HG03432 (cell line): ENCODE data around the gene OBSCN.

Experiments
- ATAC-seq: cut with Tn5 transposase; IDR thresholded peaks from one replicate; pipeline ENCODE4 v1.9.1; 2021; ENCODE audit warnings: mild to moderate bottlenecking, moderate library complexity; ENCODE audit not compliant: unreplicated experiment

The OBSCN gene

DNA sequence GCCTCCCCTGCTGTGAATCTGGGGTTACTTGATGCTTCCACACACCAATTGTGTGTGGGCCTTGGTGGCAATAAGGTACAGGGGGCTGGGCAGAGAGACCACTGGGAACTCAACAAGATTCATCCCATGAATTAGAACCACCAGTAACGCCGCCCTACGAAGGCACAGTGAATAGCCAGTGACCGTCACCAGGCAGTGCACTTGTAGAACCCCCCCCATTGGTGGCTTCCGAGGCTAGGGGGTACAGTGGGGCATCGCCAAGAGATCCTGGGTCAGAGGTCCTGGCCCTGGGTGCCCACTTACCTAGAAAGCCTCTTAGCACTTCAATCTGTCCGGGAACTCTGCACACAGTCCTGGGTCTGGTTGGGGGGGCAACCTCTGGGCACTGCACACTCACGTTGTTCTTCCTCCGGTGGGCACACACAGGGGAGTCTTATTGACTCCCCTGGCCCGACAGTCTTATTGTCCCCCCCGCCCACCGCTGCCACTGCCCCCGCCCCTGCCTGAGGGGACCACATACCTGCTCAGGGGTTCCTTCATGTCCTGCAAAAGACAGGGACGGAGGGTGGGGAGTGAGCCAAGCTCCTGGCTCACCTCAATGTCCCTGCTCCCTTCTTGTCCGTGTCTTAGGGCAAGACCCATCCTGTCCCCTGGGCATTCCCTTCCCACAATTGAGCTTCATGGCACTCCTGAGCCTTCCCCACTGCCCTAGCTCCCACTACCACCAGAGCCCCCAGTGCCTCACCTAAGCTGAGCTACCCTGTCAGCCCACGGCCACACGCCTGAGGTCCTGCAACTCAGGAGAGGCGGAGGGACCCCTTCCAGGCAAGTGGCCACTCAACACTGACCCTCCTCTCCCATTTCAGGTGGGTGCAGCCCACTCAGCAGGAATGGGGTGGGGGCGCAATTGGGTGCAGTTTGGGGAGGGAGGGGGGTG, 201.3 kb downstream of the OBSCN start:
- no peak for ATAC-seq

- ATAC-seq: no peak
Measured at GRCh38 chr1:228410015-228410414, 202.2 kb downstream of the OBSCN start.

DNA sequence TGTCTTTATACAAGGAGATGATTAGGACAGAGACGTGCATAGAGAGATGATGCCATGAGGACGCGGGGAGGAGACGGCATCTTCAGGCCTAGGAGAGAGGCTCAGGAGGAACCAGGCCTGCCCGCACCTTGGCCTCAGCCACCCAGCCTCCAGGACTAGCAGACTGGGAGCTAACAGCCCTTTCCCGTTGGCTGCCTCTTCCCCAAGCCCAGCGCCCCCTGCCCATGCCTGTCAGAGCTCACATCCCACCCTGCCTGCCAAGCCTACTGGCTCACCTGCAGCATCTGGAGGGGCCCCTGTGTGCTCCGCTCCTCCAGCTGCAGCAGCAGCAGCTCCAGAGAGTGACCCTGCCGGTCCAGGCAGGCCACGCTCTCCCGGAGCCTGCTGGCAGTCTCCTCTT, 202.8 kb downstream of the OBSCN start:
- no peak for ATAC-seq

DNA sequence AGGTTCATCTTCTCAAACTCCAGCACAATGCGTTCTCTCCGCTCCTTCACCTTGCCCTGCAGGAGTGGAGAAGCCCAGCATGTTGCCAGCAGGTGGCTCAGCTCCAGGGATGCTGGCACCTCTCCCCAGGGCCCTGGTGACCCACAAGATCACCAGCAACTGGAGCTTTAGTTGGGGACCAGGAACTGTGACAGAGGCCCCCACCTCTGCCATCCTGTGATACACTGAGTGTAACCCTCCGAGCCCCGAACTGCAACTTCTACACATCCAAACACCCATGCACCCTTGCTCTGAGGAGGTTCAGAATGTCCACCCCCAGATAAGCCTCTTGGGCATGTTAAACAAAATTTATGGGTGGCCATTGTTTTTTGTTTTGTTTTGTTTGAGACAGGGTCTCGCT, 203.3 kb downstream of the OBSCN start:
- no peak for ATAC-seq

DNA sequence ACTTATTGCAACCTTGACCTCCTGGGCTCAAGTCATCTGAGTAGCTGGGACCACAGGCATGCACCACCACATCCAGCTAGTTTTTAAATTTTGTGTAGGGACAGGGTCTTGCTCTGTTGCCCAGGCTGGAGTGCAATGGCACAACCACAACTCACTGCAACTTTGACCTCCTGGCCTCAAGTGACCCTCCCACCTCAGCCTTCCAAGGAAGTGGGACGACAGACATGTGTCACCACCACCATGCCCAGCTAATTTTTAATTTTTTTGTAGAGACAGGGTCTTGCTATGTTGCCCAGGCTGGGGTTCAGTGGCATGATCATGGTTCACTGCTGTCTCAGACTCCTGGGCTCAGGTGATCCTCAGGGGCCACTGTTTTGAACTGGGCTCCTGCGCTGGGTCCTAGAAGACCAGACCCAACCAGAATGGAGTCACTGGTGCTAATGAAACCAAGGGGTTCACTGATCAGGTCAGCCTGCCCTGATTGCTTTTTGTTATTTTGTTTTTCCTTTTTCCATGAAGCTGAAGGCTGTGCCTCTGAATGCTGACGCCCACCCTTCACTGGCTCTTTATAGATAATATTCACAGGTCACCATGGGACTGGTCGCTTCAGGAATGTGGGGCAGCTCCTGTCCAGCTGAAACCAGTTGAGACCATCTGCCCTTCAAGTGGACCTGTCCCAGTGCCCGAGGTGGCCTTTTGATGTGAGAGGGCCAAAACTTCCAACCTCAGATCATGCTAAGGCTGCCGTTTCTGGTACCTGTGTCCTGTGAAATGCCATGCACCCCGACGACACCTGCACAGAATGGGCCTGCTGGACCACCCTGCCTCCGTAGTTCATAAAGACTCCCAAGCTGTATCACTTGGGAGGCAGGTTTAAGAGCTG, 203.9 kb downstream of the OBSCN start:
- ATAC-seq: no peak

DNA sequence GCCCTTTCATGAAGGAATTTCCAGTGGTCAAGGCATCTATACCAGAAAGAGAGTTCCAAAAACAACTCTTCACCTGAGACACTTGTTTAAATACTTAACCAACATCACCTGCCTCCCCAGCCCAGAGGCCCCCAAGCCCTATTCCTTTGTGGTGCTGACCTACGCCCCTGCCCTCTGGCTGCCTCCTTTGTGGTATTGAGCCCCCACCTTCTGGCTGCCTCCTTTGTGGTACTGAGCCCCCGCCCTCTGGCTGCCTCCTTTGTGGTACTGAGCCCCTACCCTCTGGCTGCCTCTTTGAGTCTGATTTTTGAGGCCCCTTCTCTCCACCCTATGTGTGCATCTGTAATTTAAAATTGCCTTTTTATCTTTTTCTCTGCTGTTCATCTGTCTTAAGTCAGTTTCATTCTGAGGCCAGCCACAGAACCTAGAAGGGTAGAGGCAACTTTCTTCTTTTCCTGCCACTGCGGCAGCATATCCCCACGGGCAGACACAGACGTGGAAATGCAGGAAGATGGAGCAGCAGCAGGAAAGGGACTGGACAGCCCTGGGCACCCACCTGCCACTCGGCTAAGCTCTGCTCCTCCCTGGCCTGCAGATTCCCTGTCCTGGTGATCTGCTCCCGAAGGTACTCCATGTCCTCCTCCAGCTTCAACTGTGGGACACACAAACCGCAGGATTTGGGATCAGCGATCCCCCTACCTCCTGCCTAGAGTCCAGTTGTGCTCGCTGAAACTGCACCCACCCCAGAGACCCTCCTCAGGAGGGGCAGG, 205.6 kb downstream of the OBSCN start:
- ATAC-seq: no peak

DNA sequence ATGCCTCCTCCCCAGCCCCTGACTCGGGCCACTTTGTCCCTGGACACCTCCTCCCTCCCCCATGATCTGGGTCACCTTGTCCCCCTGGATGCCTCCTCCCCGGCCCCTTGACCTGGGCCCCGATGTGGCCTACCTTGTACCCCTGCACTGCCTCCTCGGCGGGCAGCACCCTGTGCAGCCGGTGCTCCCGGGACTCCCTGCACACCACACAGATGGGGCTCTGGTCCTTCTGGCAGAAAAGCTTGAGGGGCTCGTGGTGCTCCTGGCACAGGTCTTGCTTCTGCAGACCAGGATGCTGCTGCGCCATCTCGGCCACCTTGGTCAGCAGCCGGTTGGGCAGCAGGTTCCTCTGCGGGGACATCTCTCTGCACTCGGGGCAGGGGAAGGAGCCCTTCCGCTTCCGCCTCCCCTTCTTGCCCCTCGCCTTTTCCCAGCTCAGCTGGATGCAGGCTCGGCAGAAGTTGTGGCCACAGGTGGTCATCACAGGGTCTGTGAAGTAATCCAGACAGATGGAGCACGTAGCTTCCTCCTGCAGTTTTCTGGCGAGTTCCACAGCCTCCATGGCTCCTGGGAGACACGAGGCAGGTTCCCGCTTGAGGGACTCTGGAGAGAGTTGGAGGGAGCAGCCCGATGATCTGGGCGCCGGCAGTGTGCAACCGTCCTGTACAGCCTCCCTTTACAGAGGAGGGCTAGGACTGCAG, 206.8 kb downstream of the OBSCN start:
- no peak for ATAC-seq

GRCh38 chr1:228415221-228415620, 207.4 kb downstream of the OBSCN start:
- ATAC-seq: no peak

DNA sequence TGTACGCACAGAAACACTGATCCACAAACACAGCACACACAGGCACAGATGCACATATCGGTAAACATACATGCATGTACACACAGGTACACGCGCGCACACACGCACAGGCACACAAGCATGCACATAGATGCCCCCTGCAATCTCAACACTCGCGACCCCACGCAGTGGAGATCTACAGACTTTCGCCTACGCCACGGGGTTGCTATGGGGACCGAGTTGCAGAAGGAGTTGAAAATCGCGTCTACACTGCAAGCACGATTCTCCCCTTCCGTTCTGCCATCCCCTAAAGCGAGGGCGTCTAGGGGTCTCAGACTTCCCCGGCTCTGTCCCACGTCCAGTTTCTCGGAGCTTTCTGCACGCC, 208.0 kb downstream of the OBSCN start:
- no peak for ATAC-seq

- ATAC-seq: no peak
Measured at GRCh38 chr1:228416217-228416933, 208.5 kb downstream of the OBSCN start, which contains the start of gene TRIM17. Gene TRIM17 (minus strand): TSS chr1:228416861. CDS start chr1:228415072, 1,789 bp downstream.

DNA sequence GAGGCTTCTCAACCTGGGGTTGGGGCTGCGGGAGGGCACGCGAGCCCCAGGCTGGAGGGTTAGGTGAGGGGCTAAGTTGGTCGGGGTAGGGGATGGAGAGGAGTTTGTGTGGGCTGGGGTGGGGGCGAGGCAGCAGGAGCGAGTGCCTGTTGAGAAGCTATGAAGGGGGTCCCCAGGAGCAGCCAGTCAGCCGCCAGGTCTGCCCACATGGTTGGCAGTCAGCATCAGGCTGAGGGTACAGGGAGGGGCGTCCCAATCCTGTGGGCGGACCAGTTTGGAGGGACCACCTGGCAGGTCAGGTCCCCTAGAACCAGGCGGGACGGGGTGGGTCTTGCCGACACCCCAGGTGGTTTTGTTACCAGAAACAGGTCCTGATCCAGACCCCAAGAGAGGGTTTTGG, 209.2 kb downstream of the OBSCN start:
- no peak for ATAC-seq

DNA sequence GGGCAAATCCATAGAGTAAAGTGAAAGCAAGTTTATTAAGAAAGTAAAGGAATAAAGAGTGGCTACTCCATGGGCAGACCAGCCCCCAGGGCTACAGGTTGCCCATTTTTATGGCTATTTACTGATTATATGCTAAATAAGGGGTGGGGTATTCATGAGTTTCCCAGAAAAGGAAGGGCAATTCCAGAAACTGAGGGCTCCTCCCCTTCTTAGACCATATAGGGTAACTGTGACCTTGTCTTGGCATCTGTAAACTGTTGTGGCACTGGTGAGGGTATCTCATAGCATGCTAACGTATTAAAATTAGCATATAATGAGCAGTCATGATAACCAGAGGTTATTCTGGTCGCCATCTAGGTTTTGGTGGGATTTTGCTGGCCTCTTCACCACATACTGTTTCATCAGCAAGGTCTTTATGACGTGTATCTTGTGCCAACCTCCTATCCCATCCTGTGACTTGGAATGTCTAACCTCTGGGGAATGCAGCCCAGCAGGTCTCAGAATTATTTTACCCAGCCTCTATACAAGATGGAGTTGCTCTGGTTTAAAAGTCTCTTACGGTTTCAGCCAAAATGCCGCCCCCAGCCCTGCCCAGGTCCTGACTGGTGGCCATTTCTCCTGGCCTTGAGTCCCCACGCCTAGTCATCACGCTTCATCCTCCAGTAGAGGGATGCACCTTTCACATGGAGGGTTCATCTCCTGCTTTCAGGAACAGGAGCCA, 209.8 kb downstream of the OBSCN start:
- no peak for ATAC-seq

DNA sequence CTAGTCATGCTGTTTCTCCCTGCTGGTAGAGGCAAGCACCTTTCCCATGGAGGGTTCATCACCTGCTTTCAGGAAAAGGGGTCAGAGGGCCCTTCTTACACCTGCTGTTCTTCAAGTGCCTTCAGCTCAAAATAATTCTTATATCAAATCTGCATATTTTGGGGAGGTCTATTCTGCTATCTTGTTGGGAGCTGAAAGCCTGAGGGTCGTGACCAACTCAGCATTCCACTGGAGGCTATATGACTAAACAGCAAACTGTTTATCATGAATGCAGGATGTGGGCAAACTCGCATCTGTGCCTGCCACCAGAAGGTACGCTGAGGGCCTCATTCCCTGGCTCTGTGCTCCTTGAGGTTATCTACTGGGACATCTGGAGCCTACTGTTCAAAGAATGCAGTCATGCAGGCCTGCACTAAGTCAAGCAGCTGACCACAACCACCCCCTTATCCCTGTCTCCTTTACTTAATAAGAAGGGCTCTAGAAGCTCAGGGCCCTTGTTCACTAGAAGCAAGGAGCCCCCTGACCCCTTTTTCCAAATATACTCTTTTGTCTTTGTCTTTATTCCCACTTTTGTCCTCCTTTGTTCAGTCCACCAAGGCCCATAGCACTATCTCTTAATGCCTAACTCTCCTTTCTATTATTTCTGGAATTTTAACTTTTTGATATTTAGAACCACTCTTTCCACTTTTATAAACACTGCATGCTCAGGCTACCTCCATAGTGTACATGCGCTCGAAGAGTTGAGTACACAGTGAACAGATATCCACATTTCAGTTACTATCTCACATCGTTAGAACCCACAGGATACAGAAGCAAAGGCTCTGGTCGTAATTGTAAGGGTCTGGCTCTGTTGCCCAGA, 213.4 kb downstream of the OBSCN start:
- ATAC-seq: no peak

DNA sequence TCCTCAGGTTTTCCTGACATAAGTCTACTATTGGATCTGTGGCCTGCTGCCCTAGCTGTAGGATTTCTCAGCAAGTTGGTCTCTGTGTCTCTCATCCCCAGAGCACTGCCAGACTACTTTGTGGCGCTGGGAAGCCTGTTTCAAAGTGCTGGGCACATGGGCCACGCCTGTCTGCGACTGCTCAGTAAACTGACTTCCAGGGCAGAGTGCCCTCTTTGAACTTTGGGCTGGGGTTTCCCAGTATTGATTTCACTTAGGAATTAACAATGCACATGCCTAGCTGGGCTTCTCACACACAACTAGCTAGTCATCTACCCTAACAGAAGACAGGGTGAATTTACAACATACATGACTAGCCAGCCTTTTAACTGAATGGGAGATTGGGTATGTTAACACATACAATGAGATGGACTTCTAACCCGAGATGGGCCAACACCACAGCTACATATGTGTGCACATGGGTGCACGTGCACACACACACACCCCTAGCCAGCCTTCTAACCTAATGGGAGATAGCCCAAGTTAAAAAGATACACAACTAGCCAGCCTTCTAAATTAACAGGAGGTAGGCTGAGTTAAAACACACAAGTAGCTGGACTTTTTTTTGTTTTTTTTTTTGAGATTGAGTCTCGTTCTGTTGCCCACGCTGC, 215.7 kb downstream of the OBSCN start:
- no peak for ATAC-seq

DNA sequence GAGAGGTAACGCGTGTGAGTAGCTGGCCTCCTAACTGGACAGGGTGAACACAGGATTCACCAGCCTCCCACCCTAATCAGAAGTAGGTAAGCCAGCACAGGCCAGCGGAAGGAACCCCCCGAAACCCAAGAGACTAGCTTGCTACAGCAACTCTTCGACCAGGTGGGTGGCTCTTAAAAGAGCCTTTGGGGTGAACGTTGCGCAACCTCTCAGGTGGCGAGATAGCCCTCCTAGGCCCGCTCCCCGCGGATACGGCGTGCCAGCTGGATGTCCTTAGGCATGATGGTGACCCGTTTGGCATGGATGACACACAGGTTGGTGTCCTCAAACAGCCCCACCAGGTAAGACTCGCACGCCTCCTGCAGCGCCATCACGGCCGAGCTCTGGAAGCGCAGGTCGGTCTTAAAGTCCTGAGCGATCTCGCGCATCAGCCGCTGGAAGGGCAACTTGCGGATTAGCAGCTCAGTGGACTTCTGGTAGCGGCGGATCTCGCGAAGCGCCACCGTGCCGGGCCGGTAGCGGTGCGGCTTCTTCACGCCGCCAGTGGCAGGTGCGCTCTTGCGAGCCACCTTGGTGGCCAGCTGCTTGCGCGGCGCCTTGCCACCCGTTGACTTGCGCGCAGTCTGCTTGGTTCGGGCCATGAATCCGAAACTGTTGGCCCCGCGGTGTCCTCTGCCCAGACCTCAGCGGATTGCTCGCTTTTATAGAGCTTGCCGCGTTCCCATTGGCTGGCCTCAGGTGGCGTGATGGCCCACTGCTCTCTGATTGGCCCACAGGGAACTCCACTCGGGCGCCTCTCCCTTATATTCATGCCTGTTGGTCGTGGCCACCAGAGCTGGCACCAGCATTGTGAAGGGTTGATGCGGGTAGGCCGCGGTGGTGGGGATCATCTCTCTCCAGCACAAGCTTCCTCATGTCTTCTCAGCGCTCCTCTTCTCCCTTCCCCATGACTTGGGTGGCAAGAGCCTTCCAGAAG, 217.1 kb downstream of the OBSCN start:
- no peak for ATAC-seq

DNA sequence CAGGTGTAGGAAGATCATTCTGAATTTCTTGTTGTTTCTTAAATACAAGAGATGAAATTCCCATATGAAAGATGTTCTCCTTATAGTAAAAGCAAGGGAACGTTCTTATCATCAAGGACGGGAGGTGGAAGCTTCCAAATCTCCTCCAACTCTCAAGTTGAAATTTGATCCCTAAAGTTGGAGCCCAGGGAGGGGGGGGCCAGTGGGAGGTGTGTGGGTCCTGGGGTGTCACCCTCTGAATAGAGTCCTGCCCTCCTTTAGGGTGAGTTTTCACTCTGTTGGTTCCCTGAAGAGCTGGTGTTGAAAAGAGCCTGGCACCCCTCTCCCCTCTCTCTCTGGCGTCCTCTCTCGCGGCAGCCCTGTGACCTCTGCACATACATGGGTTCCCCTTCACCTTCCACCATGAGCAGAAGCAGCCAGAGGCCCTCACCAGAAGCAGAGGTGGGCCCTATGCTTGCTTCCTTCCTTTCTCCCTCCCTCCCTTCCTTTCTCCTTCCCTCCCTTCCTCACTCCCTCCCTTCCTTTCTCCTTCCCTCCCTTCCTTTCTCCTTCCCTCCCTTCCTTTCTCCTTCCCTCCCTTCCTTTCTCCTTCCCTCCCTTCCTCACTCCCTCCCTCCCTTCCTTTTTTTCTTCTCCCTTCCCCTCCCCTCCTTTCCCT, 218.8 kb downstream of the OBSCN start:
- no peak for ATAC-seq
